ENCODE data around the gene TCF4.

The TCF4 gene

DNA sequence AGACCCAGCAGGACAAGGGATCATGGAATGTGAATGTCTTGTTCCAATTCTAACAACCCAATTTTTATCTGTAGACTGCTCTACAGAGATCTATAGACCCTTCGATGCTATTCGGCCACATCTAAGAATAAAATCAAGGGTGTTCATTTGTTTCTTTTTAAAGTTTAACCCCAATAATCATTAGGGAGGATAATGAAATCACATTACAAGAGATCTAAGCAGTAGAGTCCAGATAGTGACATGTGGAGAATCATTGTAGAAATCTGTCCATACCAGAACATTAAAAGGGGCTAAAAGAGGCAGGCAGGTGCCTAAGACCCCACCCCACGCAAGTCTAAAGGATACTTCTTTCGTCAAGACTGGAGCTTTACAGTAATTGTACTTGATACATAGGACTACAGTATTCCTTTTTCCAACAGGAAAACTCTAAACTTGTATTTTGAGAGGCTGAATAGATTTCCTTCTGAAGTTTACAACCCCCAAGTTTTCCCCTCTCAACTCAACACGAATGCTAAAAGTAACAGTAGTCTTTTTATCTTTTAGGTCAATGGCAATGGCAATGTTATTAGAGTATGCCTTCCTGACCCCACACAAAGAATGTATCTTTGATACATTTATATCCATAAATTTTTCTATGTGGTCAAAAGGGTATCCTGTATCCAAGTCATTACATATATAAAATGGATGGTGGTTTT is 183.7 kb downstream of the TCF4 start:
- no peak for DNase-seq

DNA sequence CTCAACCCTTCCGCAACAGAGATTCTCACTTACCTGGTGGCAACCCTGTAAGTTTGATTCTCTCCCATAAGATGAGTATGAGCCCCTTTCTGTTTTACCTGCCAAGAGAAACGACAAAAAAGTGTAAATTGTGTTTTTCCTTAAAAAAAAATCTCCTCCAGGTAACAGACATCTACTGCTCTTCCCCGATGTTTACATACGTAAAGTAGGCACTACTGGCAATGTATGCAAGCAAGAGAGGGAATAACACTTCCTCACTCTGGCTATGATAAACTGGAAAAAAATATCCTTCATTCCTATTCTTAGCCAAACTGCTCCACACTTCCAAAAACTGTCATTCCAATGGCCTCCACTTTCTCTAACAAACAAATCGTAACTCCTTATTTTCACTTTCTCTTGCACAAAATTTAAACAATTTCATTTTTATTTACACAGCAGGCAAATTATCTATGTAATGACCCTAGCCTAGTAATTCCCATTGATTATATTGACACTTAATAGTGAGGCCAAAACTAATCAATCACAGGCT is 184.5 kb downstream of the TCF4 start:
- no peak for DNase-seq

- no peak for DNase-seq
These were observed 185.1 kb downstream of the TCF4 start for GRCh38 chr18:55402731-55403405.

DNA sequence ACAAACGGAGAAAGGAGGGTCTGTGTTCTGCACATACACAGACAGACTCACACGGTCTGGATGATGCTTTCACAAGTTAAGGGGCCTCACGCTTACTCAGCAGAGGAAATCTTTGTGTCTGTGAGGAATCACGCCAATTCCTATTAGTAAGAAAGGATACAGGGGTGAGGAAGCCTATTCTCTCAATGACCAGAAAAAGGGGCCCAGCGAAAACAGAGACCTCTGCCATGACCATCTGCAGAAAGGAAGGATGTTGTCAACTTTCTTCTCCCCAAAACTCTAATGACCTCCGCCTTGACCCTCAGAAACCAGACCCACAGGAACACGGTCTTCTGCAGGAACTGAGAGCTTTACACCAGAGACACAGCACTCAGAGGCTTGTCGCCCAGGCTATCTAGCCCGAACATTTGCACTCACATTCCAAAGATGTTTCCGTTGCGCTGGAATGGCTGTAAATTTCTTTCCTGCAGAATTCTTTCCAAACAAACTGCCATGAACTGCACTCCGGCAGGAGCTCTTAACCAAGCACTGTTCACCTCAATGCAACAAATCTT is 186.3 kb downstream of the TCF4 start:
- DNase-seq, result no peak

DNA sequence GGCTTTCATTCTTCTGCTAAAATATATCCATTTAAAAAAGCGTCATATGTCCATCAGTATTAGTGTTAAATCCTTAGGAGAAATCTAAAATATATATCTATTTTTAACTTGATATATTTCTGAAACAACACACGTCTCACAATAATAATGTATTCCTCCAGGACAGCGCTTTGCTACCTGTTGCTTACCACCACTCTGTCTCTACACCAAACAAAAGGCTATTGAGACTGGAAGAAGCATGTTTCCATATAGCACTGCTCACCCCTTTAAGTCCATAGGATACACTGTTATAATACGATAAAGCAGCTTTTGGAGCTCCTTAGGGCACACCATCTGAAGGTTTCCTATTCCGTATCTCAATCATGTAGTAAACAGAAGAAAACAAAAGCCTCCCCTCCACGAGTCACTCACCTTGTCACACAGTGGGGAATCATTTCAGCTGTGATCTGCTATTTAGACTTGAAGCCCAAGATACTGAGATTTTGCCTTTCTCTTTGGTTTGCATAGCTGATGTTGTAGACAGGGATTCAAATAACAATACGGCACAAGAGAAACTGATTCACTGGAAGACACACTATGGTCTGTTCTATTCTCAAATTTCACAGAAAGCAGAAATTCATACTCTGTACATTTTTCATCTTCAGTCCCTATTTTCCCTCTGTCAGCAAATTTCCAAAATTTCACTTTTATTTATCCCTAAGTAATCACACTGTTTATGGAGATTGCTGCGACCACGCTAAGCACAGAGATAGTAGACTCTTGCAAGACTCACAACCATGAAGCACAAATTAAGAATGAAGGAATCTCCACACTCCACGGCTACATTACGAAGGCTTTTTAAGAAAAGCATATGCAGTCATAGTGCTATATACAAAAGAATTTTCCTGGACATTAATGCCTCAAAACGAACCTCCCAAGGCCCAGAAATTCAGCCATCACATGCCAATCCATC is 187.1 kb downstream of the TCF4 start:
- DNase-seq, result no peak

- no peak for DNase-seq
These were observed 187.9 kb downstream of the TCF4 start for GRCh38 chr18:55400081-55400480.

DNA sequence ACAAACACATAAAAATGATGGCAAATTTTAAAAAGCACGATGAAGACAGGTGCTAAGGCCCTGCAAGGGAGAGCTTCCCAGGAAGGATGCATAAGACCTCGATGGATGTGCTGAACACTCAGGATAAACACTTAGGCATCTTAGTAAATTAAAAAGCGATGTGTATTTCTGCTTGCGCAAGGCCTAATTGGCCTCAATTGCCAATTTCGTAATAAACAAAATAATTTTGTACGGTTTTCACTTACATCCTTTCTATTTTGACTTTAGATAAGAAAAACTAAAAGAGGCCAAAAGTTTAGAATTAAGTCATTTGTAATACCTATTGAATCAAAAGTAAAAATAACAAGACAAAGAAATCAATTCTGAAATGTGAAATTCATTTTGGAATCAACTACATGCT is 189.1 kb downstream of the TCF4 start:
- DNase-seq, result no peak

- DNase-seq, result no peak
These were observed 191.0 kb downstream of the TCF4 start for GRCh38 chr18:55396979-55397378.

DNA sequence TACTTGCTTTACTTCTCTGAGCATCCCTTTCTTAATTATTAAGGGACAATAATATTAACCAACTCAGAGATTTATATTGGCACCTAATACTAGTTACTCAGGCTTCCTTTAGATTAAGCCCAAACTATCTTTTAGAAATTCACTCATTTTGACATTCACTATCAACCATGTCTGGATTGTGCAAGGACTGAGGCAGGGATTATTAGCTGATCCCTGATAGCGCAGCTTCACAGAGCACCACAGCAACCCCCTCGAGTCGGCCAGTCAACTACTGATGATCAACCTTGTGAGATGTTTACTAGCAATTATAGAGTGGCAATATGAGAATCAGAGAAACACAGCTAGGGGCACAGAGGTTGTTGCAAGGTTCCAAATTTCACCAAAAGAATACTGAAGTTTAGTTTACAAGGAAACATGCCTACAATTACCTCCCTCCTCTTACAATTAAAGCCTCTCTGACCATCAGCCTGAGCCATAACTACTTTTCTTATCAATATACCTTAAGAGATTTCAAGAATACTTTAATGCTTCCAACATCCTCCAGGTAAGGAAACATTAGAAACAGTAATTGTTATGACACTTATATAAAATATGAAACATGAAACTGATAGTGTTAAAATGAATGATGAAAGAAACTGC is 191.6 kb downstream of the TCF4 start:
- DNase-seq, result no peak

DNA sequence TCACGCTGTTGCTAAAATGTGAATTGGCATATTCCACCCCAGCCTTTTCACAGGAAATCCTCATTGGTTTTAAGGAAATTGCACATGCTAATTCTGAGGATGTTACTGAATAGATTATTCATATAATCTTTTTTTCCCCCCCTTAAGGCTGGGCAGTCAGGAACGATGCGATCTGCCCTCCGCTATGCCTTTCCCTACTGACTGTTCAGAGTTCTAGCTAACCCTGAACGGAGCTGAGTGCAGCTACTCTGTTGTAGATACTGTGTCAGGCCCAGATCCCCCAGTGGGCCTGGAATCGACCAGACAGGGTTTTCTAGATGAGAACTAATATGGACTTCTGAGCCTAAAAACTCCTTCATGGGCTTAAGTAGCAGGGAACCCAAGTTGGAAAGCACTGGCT is 192.2 kb downstream of the TCF4 start:
- no peak for DNase-seq

DNA sequence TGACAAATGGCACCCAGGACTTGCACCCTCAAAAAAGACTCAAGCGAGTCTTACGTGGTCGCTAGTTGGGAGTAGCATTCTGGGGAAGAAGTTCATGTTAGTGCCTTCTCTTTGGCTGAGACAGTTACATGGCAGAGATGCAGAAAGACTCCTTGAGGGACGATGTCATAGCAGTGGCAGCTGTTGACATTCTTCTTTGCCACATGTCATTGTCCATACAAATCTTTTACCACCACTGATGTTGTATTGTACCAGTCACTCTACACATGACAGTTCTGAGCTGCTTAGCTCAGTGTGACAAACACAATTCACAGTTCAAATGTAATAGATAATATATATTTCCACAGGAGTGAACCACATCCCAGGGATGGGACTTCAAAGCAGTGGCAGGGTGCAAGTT is 197.1 kb downstream of the TCF4 start:
- peak; percentile 6 for DNase-seq

GRCh38 chr18:55387139-55387984 is 200.6 kb downstream of the TCF4 start:
- DNase-seq, result no peak

DNA sequence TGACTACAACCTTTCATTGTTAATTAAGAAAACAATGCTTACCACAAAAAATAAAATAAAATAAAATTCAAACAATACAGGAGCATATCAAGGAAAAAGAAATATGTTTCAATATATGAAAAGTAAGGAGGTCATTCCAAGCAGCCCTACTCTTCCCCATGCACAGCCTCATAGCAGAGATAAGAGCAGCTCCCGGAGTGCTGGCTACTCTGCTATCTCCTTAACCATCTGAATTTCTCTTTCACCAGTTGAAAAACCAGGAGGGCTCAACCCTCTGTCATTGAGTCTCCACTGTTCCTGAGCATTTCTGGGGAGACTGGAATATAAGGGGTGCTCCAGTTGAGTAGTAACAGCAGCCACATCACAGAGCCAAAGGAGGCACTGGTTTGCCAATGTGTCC is 201.4 kb downstream of the TCF4 start:
- no peak for DNase-seq

- no peak for DNase-seq
These were observed 202.2 kb downstream of the TCF4 start for GRCh38 chr18:55385770-55386169.

DNA sequence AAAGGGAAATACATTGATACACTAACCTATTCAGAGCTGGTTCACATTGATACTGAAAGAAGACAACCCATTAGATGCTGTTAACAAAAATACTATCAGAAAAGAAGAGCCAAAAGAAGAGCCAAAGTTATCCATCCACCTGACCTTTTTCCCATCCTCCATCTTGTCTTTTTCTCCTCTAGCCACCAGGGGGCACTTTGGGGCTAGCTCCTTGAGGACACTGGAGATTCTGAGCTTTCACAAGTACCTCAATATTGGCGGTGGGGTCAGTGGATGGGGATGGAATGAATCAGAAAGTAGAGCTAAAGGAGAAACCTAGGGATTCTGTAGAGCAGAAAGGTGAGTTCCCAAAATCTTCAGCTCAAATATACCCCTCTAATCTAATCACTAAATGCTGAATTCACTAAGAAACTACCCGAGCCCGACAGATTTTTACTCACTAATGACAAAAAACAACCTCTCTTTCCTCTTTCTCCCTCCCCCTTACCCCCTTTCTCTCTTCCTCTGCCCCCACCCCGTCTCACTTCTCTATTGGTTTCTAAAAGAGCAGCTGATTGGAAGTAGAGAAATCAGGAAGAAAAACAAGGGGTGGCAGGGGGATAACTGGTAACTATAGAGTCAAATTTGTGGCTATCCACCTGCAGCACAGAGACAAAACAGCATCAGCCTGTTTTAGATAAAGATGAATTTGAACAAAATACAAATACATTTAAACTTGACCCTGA is 203.3 kb downstream of the TCF4 start:
- DNase-seq, result peak; percentile 62

- no peak for DNase-seq
These were observed 203.9 kb downstream of the TCF4 start for GRCh38 chr18:55384115-55384514.

DNA sequence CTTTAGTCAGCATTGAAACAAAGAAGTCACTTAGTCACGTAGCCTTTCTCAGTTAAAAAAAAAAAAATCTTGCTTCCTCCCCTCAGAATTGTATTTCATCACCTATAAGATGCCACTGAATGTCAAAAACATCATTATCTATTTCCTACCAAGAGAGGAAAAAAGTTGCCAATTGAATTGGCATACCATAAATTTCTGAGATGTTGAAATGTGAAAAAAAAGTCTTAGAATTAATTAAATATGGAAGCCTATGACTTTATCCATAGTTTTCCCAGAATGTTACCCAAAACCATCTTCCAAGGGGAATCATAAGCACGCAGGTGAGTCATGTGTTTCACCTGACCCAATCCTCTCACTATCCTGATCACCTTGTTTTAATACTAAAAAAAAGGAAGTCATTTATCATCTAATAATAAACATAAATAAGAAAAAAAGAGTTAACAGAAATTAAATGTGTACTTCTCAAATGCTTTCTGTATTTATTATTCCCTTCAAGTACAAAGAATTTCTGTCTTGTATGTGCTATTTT is 205.7 kb downstream of the TCF4 start:
- no peak for DNase-seq

DNA sequence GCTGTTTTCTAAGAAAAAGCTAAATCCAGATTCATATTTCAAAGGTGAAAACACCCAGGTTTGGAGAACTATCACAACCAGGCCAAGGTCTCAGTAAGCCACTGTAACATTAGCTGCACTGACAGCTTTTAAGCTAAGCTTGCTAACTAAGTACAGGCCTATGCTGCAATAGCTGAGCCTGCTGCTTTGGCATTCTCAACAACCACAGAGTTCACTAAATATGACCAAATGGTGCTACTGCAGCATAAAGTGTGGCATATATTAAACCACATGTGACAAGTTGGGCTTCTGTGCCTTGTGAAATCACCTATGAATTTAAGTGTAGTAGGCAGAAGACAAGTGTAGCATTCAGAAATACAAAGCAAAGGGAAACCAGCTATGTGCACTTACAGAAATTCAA is 206.7 kb downstream of the TCF4 start:
- DNase-seq, result no peak

DNA sequence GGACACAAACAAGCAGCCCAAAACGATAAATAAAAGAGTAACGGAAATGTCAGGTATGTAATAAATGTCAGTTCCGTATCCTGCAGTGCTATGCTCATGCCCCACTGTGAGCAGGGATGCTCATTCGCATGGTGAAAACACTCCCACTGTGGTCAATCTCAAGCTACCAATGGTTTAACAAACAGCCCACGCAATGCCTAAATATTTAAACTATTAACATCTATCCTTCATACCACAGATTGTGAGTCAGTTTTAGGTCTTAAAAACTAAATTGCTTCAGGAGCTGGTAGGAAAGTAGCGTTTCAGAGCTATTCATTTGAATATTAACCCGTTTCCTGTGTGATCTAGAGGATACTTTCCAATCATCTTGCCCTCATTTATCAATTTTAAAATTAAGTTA is 207.4 kb downstream of the TCF4 start:
- DNase-seq, result no peak

DNA sequence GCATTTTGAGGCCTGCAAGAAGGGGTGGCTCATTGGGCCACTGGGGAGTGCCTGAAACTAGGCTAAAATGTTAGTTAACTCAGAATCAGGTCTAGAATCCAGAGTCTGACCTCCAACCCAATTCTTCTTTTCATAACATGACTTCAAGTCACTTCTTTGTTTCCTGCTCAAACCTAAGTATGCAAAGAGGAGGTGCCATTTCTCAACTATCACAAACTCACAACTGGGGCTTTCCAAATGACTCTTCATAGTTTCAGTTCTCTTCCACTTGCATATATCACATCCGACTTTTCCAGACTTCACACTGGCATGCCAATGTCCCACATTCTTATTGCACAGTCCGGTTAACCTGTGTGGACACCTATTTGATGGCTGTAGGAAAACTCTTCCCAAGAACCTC is 211.6 kb downstream of the TCF4 start:
- no peak for DNase-seq

DNA sequence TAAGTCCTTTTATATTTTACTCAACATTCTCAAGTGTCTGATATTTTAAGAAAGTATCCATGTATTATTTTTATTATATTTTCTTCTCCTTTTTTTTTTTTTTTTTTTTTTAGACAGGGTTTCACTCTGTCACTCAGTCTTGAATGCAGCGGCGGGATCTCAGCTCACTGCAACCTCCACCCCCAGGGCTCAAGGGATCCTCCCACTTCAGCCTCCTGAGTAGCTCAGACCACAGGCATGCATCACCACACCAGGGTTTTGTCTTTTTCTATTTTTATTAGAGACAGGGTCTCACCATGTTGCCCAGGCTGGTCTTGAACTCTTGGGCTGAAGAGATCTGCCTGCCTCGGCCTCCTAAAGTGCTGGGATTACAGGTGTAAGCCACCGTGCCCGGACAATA is 212.1 kb downstream of the TCF4 start:
- DNase-seq, result no peak

Data from NCI-H82 (cell line).